ENCODE results near the gene SH3PXD2B. TPM values are rescaled to one million over a fixed set of nuclear protein-coding genes. Genes with fewer than 3 reads are reported as not detected.

SH3PXD2B gene
- total and polyA plus RNA-seq, 2 of the 13 experiments (the other 11 are each of a cell fraction or from before 2014, with no cell fraction given), result 3.4 to 4.6 TPM

DNA sequence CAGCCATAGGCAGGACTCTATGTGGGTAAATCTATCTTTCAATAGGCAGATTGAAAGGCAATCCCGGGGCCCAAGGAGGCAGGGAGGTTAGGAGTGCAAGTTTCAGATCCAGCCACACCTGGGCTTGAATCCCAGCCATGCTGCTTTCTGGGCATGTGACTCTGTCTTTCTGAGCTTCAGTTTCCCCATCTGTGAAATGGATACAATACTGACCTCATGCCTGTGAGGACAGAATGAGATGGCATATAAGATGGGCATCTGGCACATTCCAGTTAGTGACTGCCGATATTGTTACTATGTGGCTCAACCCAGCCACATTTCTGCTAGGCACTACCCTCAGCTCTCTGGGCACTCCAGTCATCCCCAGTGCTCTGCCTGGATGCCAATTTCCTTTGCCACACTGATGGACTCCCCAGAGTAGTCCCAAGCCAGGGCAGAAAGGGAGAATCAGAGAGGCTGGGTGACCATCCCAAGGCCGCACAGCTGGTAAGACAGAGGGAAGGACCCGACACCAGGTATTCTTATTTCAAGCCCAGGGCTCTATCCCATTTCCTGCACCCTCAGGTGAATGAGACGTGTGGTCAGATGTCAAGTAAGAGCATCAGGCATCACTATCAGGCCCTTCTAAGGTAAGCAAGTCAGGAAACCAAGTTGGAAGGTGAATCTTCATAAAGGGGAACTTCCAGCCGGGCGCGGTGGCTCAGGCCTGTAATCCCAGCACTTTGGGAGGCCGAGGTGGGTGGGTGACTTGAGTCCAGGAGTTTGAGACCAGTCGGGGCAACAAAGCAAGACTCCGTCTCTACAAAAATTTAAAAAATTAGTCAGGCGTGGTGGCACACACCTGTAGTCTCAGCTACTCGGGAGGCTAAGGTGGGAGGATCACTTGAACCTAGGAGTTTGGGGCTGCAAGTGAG lies 38.7 kb downstream of the SH3PXD2B start (continued):
- TF ChIP-seq, protein P1, sequence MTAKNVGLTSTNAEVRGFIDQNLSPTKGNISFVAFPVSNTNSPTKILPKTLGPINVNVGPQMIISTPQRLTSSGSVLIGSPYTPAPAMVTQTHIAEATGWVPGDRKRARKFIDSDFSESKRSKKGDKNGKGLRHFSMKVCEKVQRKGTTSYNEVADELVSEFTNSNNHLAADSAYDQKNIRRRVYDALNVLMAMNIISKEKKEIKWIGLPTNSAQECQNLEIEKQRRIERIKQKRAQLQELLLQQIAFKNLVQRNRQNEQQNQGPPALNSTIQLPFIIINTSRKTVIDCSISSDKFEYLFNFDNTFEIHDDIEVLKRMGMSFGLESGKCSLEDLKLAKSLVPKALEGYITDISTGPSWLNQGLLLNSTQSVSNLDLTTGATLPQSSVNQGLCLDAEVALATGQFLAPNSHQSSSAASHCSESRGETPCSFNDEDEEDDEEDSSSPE (CRISPR knock-in tag; IDR thresholded peaks at IDR 0.05), result no peak
- TF ChIP-seq, protein P2, sequence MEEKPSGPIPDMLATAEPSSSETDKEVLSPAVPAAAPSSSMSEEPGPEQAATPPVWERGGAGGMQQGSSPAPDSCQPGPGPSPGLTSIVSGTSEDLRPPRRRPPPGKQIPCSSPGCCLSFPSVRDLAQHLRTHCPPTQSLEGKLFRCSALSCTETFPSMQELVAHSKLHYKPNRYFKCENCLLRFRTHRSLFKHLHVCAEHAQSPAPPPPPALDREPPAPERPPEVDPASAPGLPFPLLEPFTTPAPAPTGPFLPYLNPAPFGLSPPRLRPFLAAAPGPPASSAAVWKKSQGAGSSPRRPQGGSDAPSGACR (CRISPR knock-in tag; IDR thresholded peaks at IDR 0.05), result peak; percentile 24; the same call in 1 of the 2 replicates
- TF ChIP-seq, protein P3, sequence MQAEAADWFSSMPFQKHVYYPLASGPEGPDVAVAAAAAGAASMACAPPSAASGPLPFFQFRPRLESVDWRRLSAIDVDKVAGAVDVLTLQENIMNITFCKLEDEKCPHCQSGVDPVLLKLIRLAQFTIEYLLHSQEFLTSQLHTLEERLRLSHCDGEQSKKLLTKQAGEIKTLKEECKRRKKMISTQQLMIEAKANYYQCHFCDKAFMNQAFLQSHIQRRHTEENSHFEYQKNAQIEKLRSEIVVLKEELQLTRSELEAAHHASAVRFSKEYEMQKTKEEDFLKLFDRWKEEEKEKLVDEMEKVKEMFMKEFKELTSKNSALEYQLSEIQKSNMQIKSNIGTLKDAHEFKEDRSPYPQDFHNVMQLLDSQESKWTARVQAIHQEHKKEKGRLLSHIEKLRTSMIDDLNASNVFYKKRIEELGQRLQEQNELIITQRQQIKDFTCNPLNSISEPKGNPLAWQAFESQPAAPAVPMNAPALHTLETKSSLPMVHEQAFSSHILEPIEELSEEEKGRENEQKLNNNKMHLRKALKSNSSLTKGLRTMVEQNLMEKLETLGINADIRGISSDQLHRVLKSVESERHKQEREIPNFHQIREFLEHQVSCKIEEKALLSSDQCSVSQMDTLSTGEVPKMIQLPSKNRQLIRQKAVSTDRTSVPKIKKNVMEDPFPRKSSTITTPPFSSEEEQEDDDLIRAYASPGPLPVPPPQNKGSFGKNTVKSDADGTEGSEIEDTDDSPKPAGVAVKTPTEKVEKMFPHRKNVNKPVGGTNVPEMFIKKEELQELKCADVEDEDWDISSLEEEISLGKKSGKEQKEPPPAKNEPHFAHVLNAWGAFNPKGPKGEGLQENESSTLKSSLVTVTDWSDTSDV (CRISPR knock-in tag; IDR thresholded peaks at IDR 0.05), result no peak
- TF ChIP-seq ZNF350 (CRISPR knock-in tag; IDR thresholded peaks at IDR 0.05; ENCODE audit: borderline replicate concordance, low read depth) (0 out of 2 replicates have a peak, but pooled peaks have one; percentile 8), RFX3 (CRISPR knock-in tag; IDR thresholded peaks at IDR 0.05) (no peak), ZNF546 (CRISPR knock-in tag; conservative IDR thresholded peaks at IDR 0.05) (no peak), ZNF430 (CRISPR knock-in tag; IDR thresholded peaks at IDR 0.05) (peak; percentile 34; the same call in 1 of the 2 replicates), ZNF138 (CRISPR knock-in tag; IDR thresholded peaks at IDR 0.05; ENCODE audit: low read depth) (no peak), KDM3A (CRISPR knock-in tag; IDR thresholded peaks at IDR 0.05; ENCODE audit: low read depth) (no peak)
- TF ChIP-seq, protein P4, sequence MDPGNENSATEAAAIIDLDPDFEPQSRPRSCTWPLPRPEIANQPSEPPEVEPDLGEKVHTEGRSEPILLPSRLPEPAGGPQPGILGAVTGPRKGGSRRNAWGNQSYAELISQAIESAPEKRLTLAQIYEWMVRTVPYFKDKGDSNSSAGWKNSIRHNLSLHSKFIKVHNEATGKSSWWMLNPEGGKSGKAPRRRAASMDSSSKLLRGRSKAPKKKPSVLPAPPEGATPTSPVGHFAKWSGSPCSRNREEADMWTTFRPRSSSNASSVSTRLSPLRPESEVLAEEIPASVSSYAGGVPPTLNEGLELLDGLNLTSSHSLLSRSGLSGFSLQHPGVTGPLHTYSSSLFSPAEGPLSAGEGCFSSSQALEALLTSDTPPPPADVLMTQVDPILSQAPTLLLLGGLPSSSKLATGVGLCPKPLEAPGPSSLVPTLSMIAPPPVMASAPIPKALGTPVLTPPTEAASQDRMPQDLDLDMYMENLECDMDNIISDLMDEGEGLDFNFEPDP (CRISPR knock-in tag; conservative IDR thresholded peaks at IDR 0.05), result 0 out of 2 replicates have a peak, but pooled peaks have one; percentile 25
- TF ChIP-seq, protein P5, sequence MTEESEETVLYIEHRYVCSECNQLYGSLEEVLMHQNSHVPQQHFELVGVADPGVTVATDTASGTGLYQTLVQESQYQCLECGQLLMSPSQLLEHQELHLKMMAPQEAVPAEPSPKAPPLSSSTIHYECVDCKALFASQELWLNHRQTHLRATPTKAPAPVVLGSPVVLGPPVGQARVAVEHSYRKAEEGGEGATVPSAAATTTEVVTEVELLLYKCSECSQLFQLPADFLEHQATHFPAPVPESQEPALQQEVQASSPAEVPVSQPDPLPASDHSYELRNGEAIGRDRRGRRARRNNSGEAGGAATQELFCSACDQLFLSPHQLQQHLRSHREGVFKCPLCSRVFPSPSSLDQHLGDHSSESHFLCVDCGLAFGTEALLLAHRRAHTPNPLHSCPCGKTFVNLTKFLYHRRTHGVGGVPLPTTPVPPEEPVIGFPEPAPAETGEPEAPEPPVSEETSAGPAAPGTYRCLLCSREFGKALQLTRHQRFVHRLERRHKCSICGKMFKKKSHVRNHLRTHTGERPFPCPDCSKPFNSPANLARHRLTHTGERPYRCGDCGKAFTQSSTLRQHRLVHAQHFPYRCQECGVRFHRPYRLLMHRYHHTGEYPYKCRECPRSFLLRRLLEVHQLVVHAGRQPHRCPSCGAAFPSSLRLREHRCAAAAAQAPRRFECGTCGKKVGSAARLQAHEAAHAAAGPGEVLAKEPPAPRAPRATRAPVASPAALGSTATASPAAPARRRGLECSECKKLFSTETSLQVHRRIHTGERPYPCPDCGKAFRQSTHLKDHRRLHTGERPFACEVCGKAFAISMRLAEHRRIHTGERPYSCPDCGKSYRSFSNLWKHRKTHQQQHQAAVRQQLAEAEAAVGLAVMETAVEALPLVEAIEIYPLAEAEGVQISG (CRISPR knock-in tag; IDR thresholded peaks at IDR 0.05), result no peak
- TF ChIP-seq, protein P6, sequence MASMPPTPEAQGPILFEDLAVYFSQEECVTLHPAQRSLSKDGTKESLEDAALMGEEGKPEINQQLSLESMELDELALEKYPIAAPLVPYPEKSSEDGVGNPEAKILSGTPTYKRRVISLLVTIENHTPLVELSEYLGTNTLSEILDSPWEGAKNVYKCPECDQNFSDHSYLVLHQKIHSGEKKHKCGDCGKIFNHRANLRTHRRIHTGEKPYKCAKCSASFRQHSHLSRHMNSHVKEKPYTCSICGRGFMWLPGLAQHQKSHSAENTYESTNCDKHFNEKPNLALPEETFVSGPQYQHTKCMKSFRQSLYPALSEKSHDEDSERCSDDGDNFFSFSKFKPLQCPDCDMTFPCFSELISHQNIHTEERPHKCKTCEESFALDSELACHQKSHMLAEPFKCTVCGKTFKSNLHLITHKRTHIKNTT (CRISPR knock-in tag; IDR thresholded peaks at IDR 0.05), result no peak
- TF ChIP-seq, protein P7, sequence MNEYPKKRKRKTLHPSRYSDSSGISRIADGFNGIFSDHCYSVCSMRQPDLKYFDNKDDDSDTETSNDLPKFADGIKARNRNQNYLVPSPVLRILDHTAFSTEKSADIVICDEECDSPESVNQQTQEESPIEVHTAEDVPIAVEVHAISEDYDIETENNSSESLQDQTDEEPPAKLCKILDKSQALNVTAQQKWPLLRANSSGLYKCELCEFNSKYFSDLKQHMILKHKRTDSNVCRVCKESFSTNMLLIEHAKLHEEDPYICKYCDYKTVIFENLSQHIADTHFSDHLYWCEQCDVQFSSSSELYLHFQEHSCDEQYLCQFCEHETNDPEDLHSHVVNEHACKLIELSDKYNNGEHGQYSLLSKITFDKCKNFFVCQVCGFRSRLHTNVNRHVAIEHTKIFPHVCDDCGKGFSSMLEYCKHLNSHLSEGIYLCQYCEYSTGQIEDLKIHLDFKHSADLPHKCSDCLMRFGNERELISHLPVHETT (CRISPR knock-in tag; conservative IDR thresholded peaks at IDR 0.05), result no peak
